ENCODE data around the gene ZNF180.

ZNF180 gene

DNA sequence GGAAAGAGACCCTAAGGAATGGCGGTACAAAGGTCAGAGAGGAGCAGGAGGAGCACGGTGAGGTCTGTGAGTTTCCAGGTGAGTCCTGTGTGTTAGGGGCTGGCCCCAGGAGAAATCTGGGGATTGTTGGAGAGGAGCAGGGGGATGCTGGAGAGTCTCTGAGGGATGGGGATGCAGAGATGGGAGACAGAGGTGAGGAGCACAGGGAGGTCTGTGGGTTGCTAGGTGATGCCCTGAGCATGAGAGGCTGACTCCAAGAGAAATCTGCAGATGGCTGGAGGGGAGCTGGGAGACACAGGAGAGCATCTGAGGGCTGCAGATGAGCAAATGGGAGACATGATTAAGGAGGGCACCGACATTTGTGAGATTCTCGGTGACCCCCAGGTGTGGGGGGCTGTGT lies 48.0 kb downstream of the ZNF180 start:
- H3K36me3 ChIP-seq (ENCODE audit: insufficient read depth, insufficient read length, low read length), result peaks cover under 1% of the 10 kb centered on the region
- H3K9ac ChIP-seq (ENCODE audit: insufficient read length, low read depth), result no peak overlapping the region
- H3K4me3 ChIP-seq (ENCODE audit: insufficient read length, low read depth), result no peak overlapping the region
- TF ChIP-seq YY1 (IDR thresholded peaks at IDR 0.05; ENCODE audit: insufficient read depth, insufficient read length) (no peak), ZNF274 (IDR thresholded peaks at IDR 0.05; ENCODE audit: low read depth, low read length) (no peak)
- no peaks in the 10 kb centered on the region; the same call in 1 of the 2 replicates for H3K9me3 ChIP-seq (ENCODE audit: insufficient read depth, low read length)
- no peaks in the 10 kb centered on the region for H3K4me1 ChIP-seq (ENCODE audit: insufficient read depth, insufficient read length)
- no peaks in the 10 kb centered on the region for H3K27me3 ChIP-seq (ENCODE audit: insufficient read depth, insufficient read length)
- DNase-seq (ENCODE audit: low read depth, low spot score), result no peak

DNA sequence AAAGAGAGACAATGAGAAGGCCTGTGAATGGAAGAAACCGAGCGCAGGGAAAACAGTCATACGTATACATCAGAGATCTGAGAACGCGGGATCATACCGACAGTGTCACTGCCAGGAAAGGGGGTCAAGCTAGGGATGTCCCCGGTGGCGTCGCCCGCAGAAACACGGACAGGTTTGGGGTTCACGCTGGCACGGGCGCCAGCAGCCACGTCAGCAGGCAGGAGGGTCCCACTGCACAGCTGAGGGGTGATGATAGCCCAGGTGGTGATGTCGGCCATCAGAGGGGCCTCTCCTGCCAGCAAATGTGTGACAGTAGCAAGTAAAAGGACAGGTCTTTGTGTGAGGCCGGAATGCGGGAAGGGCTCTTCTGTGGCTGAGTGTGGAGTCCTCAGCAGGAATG lies 48.6 kb downstream of the ZNF180 start:
- Histone ChIP-seq H3K9ac (ENCODE audit: insufficient read length, low read depth) (no peak overlapping the region), H3K27me3 (ENCODE audit: insufficient read depth, insufficient read length) (no peaks in the 10 kb centered on the region), H3K4me3 (ENCODE audit: insufficient read length, low read depth) (no peak overlapping the region), H3K4me1 (ENCODE audit: insufficient read depth, insufficient read length) (no peaks in the 10 kb centered on the region), H3K9me3 (ENCODE audit: insufficient read depth, low read length) (no peaks in the 10 kb centered on the region; the same call in 1 of the 2 replicates), H3K36me3 (ENCODE audit: insufficient read depth, insufficient read length, low read length) (peaks cover 6% of the 10 kb centered on the region)
- no peak for TF ChIP-seq ZNF274 (IDR thresholded peaks at IDR 0.05; ENCODE audit: low read depth, low read length)
- no peak for TF ChIP-seq SUZ12 (IDR thresholded peaks at IDR 0.05; ENCODE audit: extremely low read depth, insufficient read depth, insufficient read length)
- TF ChIP-seq YY1 (IDR thresholded peaks at IDR 0.05; ENCODE audit: insufficient read depth, insufficient read length), result no peak
- no peak for DNase-seq (ENCODE audit: low read depth, low spot score)

DNA sequence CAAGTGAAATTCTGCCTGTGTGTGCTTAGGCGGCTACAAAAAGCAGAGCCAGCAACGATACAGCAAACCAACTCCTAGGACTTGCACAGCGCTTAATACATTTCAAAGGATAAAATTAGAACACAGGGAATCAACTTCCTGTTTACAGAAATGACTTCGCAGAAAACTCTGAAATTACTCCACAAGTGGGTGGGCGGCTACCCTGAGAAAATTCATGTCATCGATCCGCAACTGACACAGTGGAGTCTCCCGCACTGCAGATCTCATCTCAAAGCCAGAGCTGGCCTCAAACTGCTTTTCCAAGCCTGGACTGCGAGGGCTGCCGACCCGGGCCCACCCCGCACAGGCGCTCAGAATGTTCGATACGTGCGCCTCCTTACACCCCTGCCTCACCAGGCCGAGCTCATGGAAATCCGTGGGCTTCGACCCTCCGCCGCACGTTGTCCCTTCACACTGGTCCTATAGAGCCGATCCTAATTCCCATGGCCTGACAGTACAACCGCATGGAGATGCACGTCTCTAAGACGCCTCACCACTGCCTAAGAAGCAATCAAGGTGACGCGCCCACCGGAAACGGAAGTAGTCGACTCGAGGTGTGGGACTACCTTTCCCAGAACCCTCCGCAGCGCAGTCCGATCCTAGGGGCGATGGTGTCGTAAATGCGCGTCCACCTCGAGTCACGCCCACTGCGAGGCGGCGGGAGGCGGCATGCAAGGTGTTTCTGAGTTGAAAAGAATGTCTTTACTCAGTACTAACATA lies 52.2 kb downstream of the ZNF180 start, which contains the start of gene ZNF229:
Gene ZNF229, minus strand, starts transcription at position 557 of the 759 bp plus-strand sequence. CDS start 5,625 bp downstream, outside the sequence.
- Histone ChIP-seq H3K36me3 (ENCODE audit: insufficient read depth, insufficient read length, low read length) (peaks cover 28% of the 10 kb centered on the region), H3K4me3 (ENCODE audit: insufficient read length, low read depth) (peak within 1 kb of the TSS; percentile 84), H3K9me3 (ENCODE audit: insufficient read depth, low read length) (no peaks in the 10 kb centered on the region; the same call in 1 of the 2 replicates), H3K27me3 (ENCODE audit: insufficient read depth, insufficient read length) (no peaks in the 10 kb centered on the region), H3K9ac (ENCODE audit: insufficient read length, low read depth) (peak within 1 kb of the TSS; percentile 82), H3K4me1 (ENCODE audit: insufficient read depth, insufficient read length) (no peaks in the 10 kb centered on the region)
- no peak for TF ChIP-seq YY1 (IDR thresholded peaks at IDR 0.05; ENCODE audit: insufficient read depth, insufficient read length)
- no peak for TF ChIP-seq ZNF274 (IDR thresholded peaks at IDR 0.05; ENCODE audit: low read depth, low read length)
- no peak for TF ChIP-seq SUZ12 (IDR thresholded peaks at IDR 0.05; ENCODE audit: extremely low read depth, insufficient read depth, insufficient read length)
- peak; percentile 84 for DNase-seq (ENCODE audit: low read depth, low spot score)

DNA sequence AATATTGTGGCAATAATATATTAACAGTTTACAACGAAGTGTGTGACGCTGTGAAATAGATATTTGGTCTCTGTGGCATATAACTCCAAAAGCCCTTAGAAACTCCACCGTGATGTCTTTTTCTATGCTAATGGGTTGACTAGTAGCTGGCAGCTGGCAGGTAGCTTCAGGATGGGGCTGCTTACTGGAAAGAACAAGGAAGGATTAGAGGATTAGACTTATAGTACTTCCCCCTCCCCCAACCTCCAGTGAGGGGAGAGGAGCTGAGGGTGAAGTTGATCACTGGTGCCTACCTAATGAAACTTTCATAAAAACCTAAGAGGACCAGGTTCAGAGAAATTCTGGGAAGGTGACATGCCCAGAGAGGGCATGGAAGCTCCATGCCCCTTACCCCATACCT lies 61.9 kb downstream of the ZNF180 start:
- H3K4me3 ChIP-seq (ENCODE audit: insufficient read length, low read depth), result no peak overlapping the region
- no peak for TF ChIP-seq YY1 (IDR thresholded peaks at IDR 0.05; ENCODE audit: insufficient read depth, insufficient read length)
- TF ChIP-seq ZNF274 (IDR thresholded peaks at IDR 0.05; ENCODE audit: low read depth, low read length), result no peak
- TF ChIP-seq SUZ12 (IDR thresholded peaks at IDR 0.05; ENCODE audit: extremely low read depth, insufficient read depth, insufficient read length), result no peak
- no peaks in the 10 kb centered on the region for H3K4me1 ChIP-seq (ENCODE audit: insufficient read depth, insufficient read length)
- H3K36me3 ChIP-seq (ENCODE audit: insufficient read depth, insufficient read length, low read length), result peaks cover 41% of the 10 kb centered on the region
- H3K9me3 ChIP-seq (ENCODE audit: insufficient read depth, low read length), result no peaks in the 10 kb centered on the region; the same call in 1 of the 2 replicates
- DNase-seq (ENCODE audit: low read depth, low spot score), result no peak
- H3K9ac ChIP-seq (ENCODE audit: insufficient read length, low read depth), result no peak overlapping the region
- H3K27me3 ChIP-seq (ENCODE audit: insufficient read depth, insufficient read length), result no peaks in the 10 kb centered on the region

DNA sequence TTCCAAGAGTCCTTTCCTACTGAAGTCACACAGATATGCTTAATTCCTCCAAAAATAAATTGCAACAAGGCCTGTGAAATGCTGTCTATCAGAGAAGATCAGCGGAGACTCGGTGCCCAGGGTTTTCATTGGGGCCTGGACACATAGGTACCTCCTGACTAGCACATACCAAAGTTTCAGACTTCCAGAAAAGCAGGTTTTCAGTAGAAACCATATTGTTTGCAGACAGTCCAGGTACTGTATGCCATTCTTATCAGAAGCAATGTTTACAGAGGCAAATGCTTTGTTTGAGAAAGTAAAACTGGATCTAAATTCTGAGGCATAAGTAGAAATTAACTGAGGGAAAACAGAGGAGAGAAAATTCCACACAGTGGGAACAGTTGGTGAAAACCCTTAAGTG lies 64.9 kb downstream of the ZNF180 start:
- TF ChIP-seq SUZ12 (IDR thresholded peaks at IDR 0.05; ENCODE audit: extremely low read depth, insufficient read depth, insufficient read length) (no peak), ZNF274 (IDR thresholded peaks at IDR 0.05; ENCODE audit: low read depth, low read length) (no peak), YY1 (IDR thresholded peaks at IDR 0.05; ENCODE audit: insufficient read depth, insufficient read length) (no peak)
- Histone ChIP-seq H3K4me1 (ENCODE audit: insufficient read depth, insufficient read length) (no peaks in the 10 kb centered on the region), H3K36me3 (ENCODE audit: insufficient read depth, insufficient read length, low read length) (peaks cover 42% of the 10 kb centered on the region), H3K9me3 (ENCODE audit: insufficient read depth, low read length) (peaks cover 3% of the 10 kb centered on the region; the same call in 1 of the 2 replicates), H3K27me3 (ENCODE audit: insufficient read depth, insufficient read length) (no peaks in the 10 kb centered on the region), H3K4me3 (ENCODE audit: insufficient read length, low read depth) (no peak overlapping the region), H3K9ac (ENCODE audit: insufficient read length, low read depth) (no peak overlapping the region)
- DNase-seq (ENCODE audit: low read depth, low spot score), result no peak

DNA sequence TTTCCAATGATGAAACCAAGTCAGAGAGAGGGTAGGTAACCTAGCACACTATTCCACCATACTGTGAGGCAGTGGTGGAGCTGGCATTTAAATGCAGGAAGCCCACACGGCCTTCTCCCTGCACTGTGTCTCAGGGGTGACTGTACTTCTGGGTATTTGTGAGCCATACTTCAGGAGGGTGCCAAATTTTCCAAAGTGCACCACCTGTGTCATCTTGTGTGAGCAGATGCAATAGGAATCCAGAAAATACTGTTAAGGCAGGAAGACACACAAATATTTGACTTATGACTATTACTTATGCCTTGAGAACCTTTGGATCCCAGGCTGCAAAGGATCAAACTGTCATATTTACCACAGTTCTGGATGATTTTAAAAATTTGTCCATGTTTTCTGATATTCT lies 69.4 kb downstream of the ZNF180 start:
- H3K27me3 ChIP-seq (ENCODE audit: insufficient read depth, insufficient read length), result no peaks in the 10 kb centered on the region
- H3K9ac ChIP-seq (ENCODE audit: insufficient read length, low read depth), result no peak overlapping the region
- no peak for DNase-seq (ENCODE audit: low read depth, low spot score)
- peaks cover 28% of the 10 kb centered on the region; the same call in 1 of the 2 replicates for H3K9me3 ChIP-seq (ENCODE audit: insufficient read depth, low read length)
- no peak for TF ChIP-seq SUZ12 (IDR thresholded peaks at IDR 0.05; ENCODE audit: extremely low read depth, insufficient read depth, insufficient read length)
- TF ChIP-seq ZNF274 (IDR thresholded peaks at IDR 0.05; ENCODE audit: low read depth, low read length), result no peak
- no peak for TF ChIP-seq YY1 (IDR thresholded peaks at IDR 0.05; ENCODE audit: insufficient read depth, insufficient read length)
- H3K4me1 ChIP-seq (ENCODE audit: insufficient read depth, insufficient read length), result no peaks in the 10 kb centered on the region
- no peak overlapping the region for H3K4me3 ChIP-seq (ENCODE audit: insufficient read length, low read depth)
- peaks cover 57% of the 10 kb centered on the region for H3K36me3 ChIP-seq (ENCODE audit: insufficient read depth, insufficient read length, low read length)

Data from NT2/D1 (cell line).